Dedifferentiated amniotic fluid mesenchymal stem cell (primary cell): ENCODE results near the gene SMIM20.
A peak's percentile ranks its signal among the peaks of the same experiment; 100 is the strongest.
"Not testable (repeated sequence)": the region's sequence is repeated elsewhere in the genome, so short reads cannot be mapped to it uniquely, and the experiment has no call there.

Source experiments
- DNase-seq: peaks from one replicate; pipeline ENCODE4 v3.0.0-alpha.2; 2016; ENCODE audit errors: extremely low spot score

SMIM20 gene

DNA sequence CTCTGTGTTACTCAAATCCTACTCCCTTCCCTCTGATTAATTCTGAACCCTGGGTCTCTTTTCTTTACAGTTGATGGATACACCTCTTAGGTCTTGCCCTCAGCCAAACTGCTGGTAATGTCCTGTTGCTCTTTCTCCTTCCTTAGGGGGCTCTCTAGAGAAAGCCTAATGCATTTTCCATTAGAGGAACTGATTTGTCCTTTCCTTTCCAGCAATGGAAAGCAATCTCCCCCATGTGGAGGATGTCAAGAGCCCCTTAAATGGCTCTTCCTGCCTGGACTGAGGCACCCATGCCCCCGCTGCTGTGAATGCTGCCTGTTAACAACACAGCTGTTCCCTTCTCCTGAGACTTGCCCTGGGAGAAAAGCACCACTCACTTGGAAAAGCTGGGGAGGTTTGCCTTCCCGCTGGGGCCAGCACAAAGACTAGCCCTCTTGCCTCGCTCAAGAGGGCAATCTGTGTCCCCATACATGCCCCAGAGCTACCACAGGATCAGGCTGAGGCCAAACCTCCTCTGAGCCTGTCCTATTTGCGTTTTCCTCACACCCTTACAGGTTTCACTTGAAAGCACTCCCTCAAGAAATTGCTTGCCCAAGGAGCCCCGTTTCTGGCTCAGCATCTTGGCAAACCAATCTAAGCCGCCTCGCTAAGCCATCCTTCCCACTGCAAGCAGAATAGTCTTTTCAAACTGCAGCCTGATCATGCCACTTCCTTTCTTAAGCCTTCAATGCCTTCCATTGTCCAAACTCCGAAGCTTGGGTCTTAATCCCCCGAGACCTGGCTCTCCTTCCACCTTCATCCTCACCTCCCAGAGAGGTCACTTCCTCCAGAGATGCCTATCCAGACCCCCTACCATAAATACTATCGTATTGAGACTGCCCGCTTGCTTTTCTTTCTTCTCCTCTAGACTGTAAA lies 23.2 kb upstream of the SMIM20 start:
- no peak for DNase-seq

DNA sequence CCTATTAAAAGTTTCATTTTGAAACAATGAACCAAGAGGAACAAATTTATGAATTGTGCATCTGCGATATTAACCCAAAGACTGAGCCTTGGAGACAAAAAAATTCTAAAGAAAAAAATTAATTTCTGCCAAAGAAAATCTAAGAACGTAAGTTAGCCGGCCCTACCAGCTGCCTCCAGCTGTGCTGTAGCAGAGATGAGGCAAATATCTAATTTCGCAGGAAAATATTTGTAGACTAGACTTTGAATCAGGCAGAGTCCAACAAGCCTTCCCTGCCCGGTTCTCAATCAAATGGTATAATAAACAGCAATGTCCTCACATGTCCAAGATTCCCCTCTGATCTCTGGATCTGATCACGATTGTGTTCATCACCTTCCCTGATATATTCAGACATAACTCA lies 21.2 kb upstream of the SMIM20 start:
- no peak for DNase-seq

DNA sequence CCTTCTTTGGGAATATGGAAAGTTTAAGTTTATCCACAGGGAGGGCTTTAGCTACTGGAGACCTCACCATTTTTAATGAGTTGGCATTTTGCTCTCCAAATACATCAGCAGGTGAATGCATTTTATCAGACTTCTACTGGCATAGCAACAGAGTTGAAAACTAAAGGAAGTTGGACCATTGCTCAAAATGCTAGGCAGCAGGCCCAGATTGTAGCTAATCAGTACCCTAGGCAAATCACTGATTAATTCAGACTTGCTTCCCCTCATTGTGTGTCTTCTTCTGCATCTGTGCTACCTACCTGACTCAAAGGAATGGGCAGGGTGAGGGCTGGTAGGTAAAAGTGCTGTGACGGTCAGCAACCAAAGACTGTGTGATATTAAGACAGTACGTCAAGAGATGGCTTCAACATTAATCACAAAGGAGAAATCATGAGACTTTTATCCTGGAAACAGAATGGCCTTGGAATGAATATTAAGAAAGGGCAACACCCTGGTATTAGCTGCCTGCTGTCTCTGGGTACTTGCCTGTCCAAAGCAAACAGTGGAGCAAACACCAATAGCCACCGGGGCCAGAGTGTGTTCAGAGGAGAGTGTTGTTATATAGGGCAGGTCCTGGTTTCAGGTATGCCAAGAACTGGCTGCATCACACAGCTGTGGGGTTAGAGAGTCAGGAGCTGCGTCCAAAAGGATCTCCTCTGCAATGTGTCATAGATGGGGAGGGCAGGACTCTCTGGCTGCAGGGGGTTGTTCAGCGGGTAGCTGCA lies 17.1 kb upstream of the SMIM20 start:
- DNase-seq, result no peak

DNA sequence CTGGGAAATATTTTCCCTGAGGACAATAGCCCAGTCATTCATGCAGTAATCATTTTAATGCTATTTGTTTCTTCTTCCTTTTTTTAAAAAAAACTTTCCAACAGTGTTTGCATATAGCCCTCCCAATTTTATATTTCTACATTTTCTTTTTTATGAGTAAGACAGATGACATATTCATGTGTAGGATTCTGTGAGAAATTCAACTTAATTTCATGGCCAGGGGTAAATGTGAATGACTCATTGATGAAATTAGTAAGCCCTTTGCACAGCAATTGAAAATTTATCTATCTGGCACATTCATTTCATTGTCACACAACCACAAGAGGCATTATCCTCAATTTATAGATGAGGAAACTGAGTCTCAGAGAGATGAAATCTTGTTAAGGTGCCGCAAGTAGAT lies 13.7 kb upstream of the SMIM20 start:
- DNase-seq, result no peak

DNA sequence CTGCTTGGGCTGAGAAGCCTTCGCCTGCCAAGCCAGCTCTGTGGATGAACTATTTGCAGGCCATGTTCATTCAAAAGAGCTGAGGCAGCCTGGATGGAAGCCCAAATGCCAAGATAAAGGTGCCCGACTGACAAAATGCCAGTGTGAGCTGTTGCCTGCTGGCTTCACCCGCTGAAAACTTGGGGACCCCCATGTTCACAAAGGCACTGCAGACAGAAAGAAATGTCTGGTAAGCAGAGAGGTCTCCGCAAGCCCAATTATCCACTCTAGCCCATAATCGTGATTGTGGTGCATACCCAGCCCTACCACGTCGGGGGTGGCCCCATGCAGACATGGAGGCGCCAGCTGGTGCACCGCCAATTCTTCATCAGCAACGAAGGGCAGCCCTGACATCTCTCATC lies 13.0 kb upstream of the SMIM20 start:
- no peak for DNase-seq

DNA sequence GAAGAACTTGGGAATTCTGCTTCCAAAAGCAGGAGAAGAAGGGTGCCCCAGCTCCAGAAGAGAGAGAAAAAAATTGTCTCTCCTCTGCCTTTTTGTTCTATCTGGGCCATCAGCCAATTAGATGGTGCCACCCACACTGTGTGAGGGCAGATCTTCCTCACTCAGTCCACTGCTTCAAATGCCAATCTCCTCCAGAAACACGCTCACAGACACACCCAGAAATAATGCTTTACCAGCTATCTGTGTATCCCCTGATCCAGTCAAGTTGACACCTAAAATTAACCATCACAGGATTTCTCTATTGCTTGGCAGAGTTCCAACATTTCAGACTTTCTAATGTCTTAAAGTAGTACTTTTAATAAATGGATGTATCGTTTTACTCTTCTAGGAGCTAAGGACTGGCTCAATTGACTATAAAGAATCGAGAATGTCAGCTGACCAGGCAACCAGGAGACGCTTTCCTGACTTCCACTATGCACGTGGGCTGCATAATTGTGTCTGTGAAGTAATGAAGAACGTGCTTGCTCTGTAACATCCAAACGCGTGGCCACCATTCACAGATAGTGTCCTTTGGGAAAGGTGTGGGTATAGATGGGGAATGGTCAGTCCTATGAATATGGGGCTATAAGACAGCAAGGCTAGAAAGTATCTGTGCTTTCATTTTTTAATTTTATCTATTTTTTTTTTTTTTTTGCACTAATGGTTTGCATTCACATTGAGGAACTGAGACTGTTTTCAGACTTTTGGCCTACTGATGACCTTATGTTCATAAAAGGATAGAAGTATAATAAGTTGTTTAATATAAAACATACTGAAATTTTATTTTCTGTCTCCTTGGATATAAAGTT lies 9.9 kb upstream of the SMIM20 start:
- DNase-seq, result no peak

DNA sequence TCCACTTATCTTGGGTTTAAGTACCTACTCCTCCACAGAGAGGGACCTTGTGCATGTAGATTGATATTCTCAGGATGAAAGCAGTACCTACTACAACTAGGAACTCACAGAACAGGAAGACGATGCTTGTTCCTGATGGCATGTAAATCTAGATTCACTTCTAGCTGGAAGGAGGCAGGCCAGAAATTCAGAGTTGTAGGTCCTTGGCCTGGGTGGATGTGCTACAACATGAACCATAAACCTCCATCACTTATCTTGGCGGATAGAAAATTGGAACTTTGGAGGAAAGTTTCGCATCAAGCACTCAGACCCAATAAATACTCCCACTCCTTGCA lies 9.3 kb upstream of the SMIM20 start:
- DNase-seq, result no peak

DNA sequence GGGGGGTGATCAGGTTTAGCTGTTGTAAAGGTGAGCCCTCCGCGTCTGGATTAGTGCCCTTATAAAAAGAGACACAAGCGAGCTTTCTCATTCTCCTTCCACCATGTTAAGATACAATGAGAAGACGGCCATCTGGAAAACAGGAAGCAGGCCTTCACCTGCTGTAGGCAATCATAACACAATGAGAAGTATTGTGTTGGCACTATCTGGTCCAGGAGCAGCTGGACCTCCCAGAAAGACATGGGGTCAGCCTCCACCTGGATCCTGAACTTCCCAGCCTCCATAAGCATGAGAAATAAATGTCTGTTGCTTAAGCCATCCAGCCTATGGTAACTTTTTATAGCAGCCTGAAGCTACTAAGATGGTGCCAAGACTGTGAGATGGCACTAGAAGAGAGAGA lies 8.6 kb upstream of the SMIM20 start:
- no peak for DNase-seq

DNA sequence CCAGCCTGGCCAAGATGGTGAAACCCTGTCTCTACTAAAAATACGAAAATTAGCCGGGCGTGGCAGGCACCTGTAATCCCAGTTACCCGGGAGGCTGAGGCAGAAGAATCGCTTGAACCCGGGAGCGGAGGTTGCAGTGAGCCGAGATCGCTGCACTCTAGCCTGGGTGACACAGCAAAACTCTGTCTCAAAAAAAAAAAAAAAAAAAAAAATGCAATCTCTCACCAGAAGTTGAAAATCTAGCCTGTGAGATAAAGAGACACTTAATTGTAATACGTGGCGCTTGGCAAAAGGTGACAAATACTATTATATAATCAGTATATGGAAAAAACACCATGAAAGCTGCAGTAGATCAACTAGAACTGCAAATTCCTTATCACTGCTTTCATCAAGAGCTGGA lies 7.9 kb upstream of the SMIM20 start:
- DNase-seq, result not testable (repeated sequence)

DNA sequence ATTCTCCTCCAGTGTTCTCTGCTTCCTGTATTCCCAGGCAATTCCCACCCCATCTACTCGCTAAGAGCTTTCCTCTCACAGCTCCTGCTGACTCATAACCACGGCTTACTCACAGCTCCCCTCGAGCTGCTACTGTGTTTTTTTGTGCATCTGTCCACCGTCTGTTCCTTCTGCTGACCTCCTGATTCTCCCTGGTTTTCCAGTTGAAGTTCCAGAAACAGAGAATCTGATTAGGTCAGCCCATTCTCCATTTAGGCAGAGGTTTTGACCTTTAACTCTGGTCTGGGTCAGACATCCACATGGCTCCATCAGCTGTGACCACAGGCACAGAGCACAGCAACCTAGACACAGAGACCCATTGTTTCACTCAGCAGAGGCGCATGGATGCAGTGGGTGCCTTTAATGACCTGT lies 5.5 kb upstream of the SMIM20 start:
- peak; percentile 63 for DNase-seq

DNA sequence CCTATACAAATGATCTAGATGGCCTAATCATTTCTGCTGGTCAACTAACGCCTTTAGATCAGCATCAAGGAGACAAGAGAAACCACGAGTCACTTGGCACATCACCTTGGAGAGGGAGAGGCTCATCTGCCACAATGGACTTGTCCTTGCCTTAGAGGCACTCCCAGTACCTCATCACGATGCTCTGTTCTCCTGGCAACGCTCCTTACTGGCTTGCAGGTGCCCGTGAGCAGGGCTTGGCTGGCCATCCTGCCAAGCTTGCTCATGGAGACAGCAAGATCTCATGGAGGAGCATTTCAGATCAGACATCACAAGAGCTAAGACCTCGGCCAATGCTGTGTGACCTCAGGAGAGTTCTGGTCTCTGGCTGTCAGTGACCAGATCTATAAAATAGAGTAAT lies 2.7 kb upstream of the SMIM20 start:
- no peak for DNase-seq

DNA sequence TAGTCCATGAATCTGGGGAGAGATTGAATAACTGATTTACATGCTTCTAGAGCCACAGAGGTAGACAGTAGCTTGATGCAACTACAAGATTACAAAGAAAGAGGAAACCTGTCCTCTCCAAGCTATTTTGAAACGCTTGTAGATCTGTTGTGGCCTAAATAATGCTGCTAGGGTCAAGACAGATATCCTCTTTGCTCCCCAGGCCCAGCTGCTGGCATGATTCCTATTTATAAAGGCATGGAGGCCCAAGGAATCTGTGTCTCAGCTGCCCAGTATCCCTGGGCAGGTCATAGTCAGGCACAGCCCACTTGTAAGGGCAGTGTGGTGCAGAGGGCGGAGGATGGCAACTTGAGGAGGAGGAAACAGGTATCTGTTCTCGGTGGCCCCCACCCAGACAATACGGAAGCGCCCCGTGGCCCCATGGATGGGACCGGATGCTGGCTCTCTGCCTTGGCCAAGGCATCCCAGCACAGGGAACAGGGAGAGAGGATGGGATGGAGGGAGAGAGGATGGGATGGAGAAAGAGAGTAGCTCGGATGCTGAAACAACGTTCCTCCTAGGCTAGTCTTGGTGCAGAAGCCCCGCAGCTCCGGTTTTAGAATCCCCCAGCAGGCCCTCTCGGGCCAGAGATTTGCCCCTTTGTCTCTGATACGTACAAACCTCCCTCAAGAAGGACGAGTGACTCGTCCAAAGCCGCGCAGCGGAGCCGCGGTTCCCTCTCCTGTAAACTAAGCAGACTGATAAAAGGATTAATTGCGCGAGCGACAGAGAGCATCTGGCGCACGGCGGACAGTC lies 767 bp upstream of the SMIM20 start:
- DNase-seq, result no peak

DNA sequence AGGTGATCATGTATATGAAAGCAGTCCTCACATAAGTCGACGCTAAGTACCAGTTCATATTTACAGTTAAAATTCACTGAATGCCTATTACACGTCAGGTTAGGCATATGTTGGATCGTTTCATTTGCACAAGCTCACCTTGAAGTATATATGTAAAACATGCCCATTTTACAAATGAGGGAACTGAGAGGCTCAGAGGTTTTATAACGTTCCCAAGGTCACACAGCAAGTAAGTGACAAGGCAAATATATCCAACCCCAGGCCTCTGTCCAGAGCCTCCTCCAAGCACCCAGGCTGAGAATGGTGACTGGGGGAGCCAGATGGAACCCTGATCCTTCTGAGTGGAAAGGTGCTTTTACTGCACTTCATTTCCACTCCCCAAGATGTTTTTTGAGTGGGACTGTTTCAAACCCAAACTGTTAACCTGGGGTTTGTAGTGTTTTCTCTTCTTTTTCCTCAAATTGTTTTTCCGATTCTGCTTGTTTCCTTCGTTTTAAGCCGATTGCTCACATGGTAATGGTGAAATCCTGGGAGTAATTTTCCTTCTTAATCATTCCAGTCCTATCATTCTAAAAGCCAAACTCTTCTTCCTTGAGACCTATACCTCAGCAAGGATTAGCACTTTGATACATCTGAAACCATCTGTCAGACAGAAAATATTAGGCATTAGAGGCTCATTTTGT lies 791 bp downstream of the SMIM20 start:
- no peak for DNase-seq

DNA sequence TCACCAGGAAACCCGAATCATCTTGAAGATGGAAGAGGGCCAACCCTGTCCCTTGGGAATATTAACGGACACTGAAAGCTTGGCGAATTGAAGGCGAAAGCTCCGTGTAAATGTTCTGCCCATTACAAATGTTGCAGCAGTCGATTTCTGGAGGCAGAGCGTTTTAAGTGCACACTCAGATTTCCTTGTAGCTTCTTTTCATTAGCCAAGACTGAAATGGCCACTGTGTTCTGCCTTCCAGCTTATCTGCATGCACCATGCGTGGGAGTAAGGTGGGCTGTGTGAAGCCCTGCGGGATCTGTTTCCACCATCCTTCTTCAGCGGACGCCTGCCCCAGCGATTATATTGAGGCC lies 1.3 kb downstream of the SMIM20 start:
- no peak for DNase-seq

DNA sequence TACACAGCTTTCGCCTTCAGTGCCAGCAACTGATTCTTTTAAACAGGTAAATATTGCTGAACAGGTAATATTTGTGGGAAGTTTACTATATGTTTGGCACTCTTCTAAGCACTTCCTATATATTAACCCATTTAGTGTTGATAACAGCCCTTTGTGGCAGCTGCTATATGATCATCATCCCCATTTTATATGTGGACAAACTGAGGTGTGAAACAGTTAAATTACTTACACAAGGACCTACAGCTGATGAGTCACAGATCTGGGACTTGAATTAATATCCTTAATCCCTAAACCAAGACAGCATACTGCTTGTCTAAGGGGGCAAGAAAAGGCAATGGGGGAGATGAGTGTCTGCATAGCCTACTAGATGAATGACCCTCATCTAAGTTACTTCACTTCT lies 2.9 kb downstream of the SMIM20 start:
- DNase-seq, result no peak

DNA sequence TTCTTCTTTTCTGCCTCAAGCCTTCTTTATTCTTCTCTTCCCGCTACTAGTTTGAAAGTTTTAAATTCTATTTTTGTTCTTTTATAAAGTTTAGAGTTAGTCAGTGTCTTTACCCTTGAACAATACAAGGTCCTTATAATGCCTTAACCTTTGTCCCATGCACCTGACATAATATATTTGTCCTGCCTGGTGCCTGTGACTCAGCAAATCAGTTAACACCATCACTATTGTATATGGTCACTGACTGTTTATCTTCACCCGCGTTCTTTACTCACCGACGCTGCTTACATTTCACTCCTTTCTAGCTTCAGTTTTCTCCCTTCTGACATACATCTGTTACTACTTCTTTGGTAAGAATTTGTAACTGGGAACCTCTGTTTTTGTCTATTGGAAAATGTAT lies 5.7 kb downstream of the SMIM20 start:
- DNase-seq, result no peak

DNA sequence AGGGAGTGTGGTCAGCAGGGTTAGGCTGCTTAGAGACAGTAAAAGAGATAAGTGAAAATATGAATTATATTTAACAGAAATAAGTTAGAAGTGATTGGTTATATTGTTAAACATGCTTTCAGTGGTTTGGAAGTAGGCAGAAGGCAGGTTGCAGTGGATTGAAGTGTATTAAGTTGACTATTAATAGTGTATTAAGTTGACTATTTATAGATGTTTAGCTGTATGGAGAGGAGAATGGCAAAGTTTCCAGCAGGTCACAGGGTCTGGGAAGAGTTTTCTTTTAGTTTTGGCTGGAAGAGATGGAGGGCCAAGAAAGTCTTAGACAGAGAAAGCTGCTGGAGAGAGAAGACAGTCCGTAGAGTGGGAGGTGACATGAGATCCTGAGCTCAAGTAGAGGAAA lies 7.9 kb downstream of the SMIM20 start:
- no peak for DNase-seq

DNA sequence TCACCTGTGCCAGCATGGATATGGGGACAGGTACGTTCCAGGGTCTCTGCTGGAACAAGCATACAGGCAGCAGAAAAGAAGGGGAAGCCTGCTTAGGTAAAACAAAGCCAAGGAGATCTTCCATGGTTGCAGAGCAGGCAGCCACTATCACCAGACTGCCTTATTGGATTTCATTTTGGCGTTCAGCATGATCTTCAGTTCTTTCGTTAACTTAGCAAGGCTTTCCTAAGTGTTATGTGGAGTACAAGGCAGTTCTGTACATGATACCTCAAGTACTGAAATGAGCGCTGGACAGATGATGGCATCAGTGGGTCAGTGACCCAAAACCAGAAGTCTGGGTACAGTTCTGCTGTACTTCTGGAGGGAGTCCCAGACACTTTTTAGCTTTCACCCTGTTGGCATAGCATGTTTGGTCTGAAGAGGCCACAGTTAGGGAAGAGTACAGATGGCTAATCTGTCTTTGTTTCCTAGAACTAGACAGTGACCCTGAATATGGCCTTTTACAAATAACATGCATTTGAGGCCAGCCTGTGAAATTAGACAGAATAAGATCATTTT lies 8.9 kb downstream of the SMIM20 start:
- DNase-seq, result no peak

DNA sequence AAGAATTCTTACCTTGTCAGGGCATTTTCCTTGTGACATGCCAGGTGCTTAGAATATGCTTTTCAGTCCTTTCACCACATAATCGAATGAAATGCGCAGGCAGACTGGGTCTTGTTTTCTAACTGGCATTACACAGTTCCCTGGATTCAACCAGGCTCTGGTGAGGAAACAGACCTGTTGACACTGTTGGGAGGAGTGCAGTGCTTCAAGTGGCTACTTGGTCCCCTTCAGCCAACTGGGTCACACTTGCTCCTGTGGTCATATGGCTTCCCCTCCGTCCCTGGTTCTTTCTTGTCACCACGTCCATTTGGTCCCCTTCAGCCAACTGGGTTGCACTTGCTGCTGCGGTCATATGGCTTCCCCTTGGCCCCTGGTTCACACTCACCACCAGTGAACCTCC lies 9.7 kb downstream of the SMIM20 start:
- DNase-seq, result no peak

DNA sequence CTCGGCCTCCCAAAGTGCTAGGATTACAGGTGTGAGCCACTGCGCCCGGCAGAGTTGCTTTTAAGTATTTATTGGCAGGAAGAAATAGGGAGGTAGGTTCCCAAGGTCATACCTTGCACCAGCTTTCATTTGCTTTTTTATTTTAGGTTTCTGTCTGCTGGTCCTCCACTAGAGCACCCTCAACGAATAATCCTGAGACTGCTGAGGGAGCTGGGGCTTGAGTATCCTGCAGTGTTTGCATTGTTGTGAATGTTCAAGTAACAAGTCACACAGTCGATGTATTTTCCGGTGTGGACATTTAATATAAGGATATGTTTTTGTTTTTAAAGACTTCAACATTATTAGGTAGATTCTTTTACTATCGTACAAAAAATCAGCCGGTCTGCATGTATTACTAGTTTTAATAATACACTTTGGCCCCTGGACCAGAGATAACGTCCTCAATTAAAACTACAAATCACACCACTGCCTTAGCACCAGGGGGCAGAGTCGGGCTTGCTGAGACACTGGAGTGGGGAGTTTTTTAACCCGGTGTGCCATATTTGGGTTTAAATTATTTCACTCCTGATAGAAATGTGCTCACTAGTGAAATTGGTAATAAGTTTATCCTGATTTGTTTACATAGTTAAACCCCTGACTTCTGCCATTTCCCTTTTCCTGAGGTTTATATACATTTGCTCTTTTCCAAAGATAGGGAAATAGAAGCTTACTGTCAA lies 11.6 kb downstream of the SMIM20 start:
- peak; percentile 42 for DNase-seq
